H1 (cell line): Measurements from ENCODE around the gene MYO3A. TPM values are rescaled to one million over a fixed set of nuclear protein-coding genes. Genes with fewer than 3 reads are reported as not detected.

Experiments used
- CTCF ChIA-PET: fragments of 300-600 bp; sonication (Branson Sonifier 250); formaldehyde crosslinking; loops from one replicate; lab custom pipeline; 2021; ENCODE audit not compliant: partially characterized antibody; lab: Charles Lee
- POLR2A ChIA-PET: fragments of 300-600 bp; sonication (Branson Sonifier 250); formaldehyde crosslinking; loops from one replicate; lab custom pipeline; 2021; ENCODE audit warnings: inconsistent platforms; ENCODE audit not compliant: partially characterized antibody; lab: Charles Lee
- DNase-seq, 2 experiments: peaks; one replicate each; pipeline versions ENCODE4 v3.0.0 to v3.0.0-alpha.2; 2010 to 2022; ENCODE audit warnings: low spot score in 2 of 2, low read depth in 1 of 2, mixed read lengths in 1 of 2
- FAIRE-seq: peaks from 2 replicates; lab custom pipeline; 2011; peaks lifted over from hg19 to GRCh38; lab: Jason Lieb, UNC
- H2AFZ ChIP-seq: 2 replicates; pipeline ENCODE4 v1.8.1; 2012; ENCODE audit warnings: low read length, inconsistent platforms
- H2AK5ac ChIP-seq: 2 replicates; pipeline ENCODE4 v1.6.1; 2013; ENCODE audit warnings: low read depth, low read length
- H2BK120ac ChIP-seq: replicated peaks from 2 replicates; pipeline ENCODE3; 2013; ENCODE audit warnings: low read depth, low read length, inconsistent platforms
- H2BK12ac ChIP-seq: 2 replicates; pipeline ENCODE4 v1.6.1; 2013; ENCODE audit warnings: low read depth, low read length
- H2BK15ac ChIP-seq: 2 replicates; pipeline ENCODE4 v1.6.1; 2013; ENCODE audit warnings: low read length
- H2BK20ac ChIP-seq: 2 replicates; pipeline ENCODE4 v1.6.1; 2013; ENCODE audit warnings: low read length
- H2BK5ac ChIP-seq: 2 replicates; pipeline ENCODE4 v1.6.1; 2013; ENCODE audit warnings: low read depth, low read length
- H3K14ac ChIP-seq: 2 replicates; pipeline ENCODE4 v1.6.1; 2013; ENCODE audit warnings: inconsistent platforms; ENCODE audit not compliant: insufficient read length
- H3K18ac ChIP-seq: 2 replicates; pipeline ENCODE4 v1.6.1; 2013; ENCODE audit warnings: low read length; ENCODE audit errors: extremely low read depth
- H3K23ac ChIP-seq: 2 replicates; pipeline ENCODE4 v1.6.1; 2013; ENCODE audit warnings: inconsistent platforms; ENCODE audit not compliant: insufficient read length
- H3K23me2 ChIP-seq: 2 replicates; pipeline ENCODE4 v1.6.1; 2013; ENCODE audit warnings: low read depth, low read length
- H3K27ac ChIP-seq: 2 replicates; pipeline ENCODE4 v1.6.1; 2011; ENCODE audit warnings: low read depth, low read length, inconsistent platforms
- H3K27me3 ChIP-seq, 4 experiments: replicated peaks in 1 of 4; 1 replicate in 1 of 4; 2 replicates in 3 of 4; pipeline versions ENCODE4 v1.6.1 to v1.8.1; 2011 to 2013; ENCODE audit warnings: low read length in 3 of 4, mild to moderate bottlenecking in 3 of 4, inconsistent platforms in 2 of 4, mixed read lengths in 2 of 4, moderate library complexity in 1 of 4; ENCODE audit not compliant: control insufficient read depth in 3 of 4, insufficient read depth in 3 of 4; ENCODE audit errors: extremely low read depth in 1 of 4
- H3K36me3 ChIP-seq, 4 experiments: 2 replicates each; pipeline versions ENCODE4 v1.6.1 to v1.8.1; 2011 to 2013; ENCODE audit warnings: mild to moderate bottlenecking in 4 of 4, low read length in 3 of 4, moderate library complexity in 2 of 4, control low read depth in 1 of 4, inconsistent platforms in 1 of 4; ENCODE audit not compliant: insufficient read depth in 4 of 4, control insufficient read depth in 2 of 4
- H3K4ac ChIP-seq: replicated peaks from 2 replicates; pipeline ENCODE3; 2013; ENCODE audit warnings: low read length, low read depth, mixed read lengths, inconsistent platforms; ENCODE audit not compliant: insufficient read length
- H3K4me1 ChIP-seq, 4 experiments: replicated peaks in 1 of 4; 1 replicate in 1 of 4; 2 replicates in 3 of 4; pipeline versions ENCODE4 v1.6.1 to v1.8.1; 2011 to 2013; ENCODE audit warnings: low read length in 3 of 4, inconsistent platforms in 2 of 4, mixed read lengths in 1 of 4; ENCODE audit not compliant: insufficient read depth in 4 of 4, control insufficient read depth in 3 of 4
- H3K4me2 ChIP-seq, 2 experiments: 2 replicates each; pipeline versions ENCODE4 v1.6.1 to v1.8.1; 2011 to 2013; ENCODE audit warnings: low read depth in 2 of 2, low read length in 2 of 2, control low read depth in 1 of 2, inconsistent platforms in 1 of 2, mild to moderate bottlenecking in 1 of 2; ENCODE audit not compliant: insufficient read depth in 1 of 2
- H3K4me3 ChIP-seq, 4 experiments: fragments of 200-600, 300-600 bp in 1 of 4; sonication (generic), shearing (Covaris generic), sonication (Bioruptor Twin) in 1 of 4; 2 replicates each; pipeline versions ENCODE4 v1.5.1 to v1.8.1; 2011 to 2016; ENCODE audit warnings: low read length in 4 of 4, low read depth in 3 of 4, control low read depth in 2 of 4, inconsistent platforms in 2 of 4, mild to moderate bottlenecking in 2 of 4, mixed read lengths in 1 of 4, moderate library complexity in 1 of 4; ENCODE audit not compliant: insufficient read depth in 2 of 4; ENCODE audit errors: extremely low read depth in 1 of 4
- H3K56ac ChIP-seq: replicated peaks from 2 replicates; pipeline ENCODE3; 2013; ENCODE audit warnings: low read depth, mild to moderate bottlenecking, mixed read lengths, low read length, inconsistent platforms; ENCODE audit not compliant: insufficient read length
- H3K79me1 ChIP-seq: 2 replicates; pipeline ENCODE4 v1.6.1; 2013; ENCODE audit warnings: low read depth, low read length, control low read depth
- H3K79me2 ChIP-seq, 2 experiments: 2 replicates each; pipeline versions ENCODE4 v1.6.1 to v1.8.1; 2012 to 2013; ENCODE audit warnings: low read length in 2 of 2, mild to moderate bottlenecking in 2 of 2, inconsistent platforms in 1 of 2; ENCODE audit not compliant: insufficient read depth in 2 of 2, control insufficient read depth in 1 of 2
- H3K9ac ChIP-seq, 4 experiments: replicated peaks in 1 of 4; 1 replicate in 1 of 4; 2 replicates in 3 of 4; pipeline versions ENCODE4 v1.6.1 to v1.8.1; 2011 to 2013; ENCODE audit warnings: low read depth in 3 of 4, low read length in 3 of 4, control low read depth in 2 of 4, mild to moderate bottlenecking in 2 of 4, moderate library complexity in 2 of 4, inconsistent platforms in 1 of 4; ENCODE audit errors: extremely low read depth in 1 of 4
- H3K9me3 ChIP-seq, 2 experiments: 2 replicates each; pipeline versions ENCODE4 v1.6.1 to v1.8.1; 2012 to 2013; ENCODE audit warnings: mild to moderate bottlenecking in 2 of 2, moderate library complexity in 2 of 2, control low read depth in 1 of 2, inconsistent platforms in 1 of 2, low read depth in 1 of 2, low read length in 1 of 2, mixed read lengths in 1 of 2; ENCODE audit not compliant: insufficient read depth in 2 of 2
- H4K20me1 ChIP-seq, 2 experiments: replicated peaks in 1 of 2; 2 replicates each; pipeline versions ENCODE3 to v1.8.1; 2011 to 2013; ENCODE audit warnings: inconsistent platforms in 2 of 2, low read length in 2 of 2, mild to moderate bottlenecking in 1 of 2; ENCODE audit not compliant: insufficient read depth in 2 of 2, control insufficient read depth in 1 of 2
- H4K5ac ChIP-seq: 2 replicates; pipeline ENCODE4 v1.6.1; 2013; ENCODE audit warnings: low read length, low read depth, mixed read lengths, inconsistent platforms; ENCODE audit not compliant: insufficient read length
- H4K8ac ChIP-seq: 2 replicates; pipeline ENCODE4 v1.8.0; 2013; ENCODE audit warnings: mild to moderate bottlenecking, moderate library complexity, low read length, inconsistent platforms; ENCODE audit not compliant: insufficient read depth; ENCODE audit errors: extremely low read depth
- H4K91ac ChIP-seq: replicated peaks from 2 replicates; pipeline ENCODE3; 2013; ENCODE audit warnings: low read length, mixed read lengths, inconsistent platforms; ENCODE audit not compliant: insufficient read length
- CHD1 ChIP-seq: IDR thresholded peaks from 2 replicates; pipeline ENCODE4 v1.6.1; 2012; ENCODE audit warnings: low read depth, low read length, improper control_type of control experiment
- GABPA ChIP-seq: IDR thresholded peaks from 2 replicates; pipeline ENCODE4 v1.6.1; 2011; ENCODE audit warnings: mild to moderate bottlenecking, low read length, moderate library complexity, borderline replicate concordance; ENCODE audit not compliant: insufficient read depth
- RNF2 ChIP-seq: fragments of 200-900, 300-1000 bp; sonication (generic); IDR thresholded peaks from 2 replicates; pipeline ENCODE4 v1.7.1; 2016; ENCODE audit warnings: borderline replicate concordance, low read depth, mild to moderate bottlenecking, antibody characterized with exemption, low read length; ENCODE audit not compliant: poor library complexity, severe bottlenecking; ENCODE audit errors: missing control alignments
- SP1 ChIP-seq: IDR thresholded peaks from 2 replicates; pipeline ENCODE4 v1.6.1; 2011; ENCODE audit warnings: low read depth, low read length
- SP2 ChIP-seq: IDR thresholded peaks from 2 replicates; pipeline ENCODE4 v1.6.1; 2012; ENCODE audit warnings: mild to moderate bottlenecking, low read length, inconsistent platforms
- WGBS, 2 experiments: shearing (Covaris generic) in 1 of 2; methylation state at CpG; one replicate each; pipeline versions ENCODE4 v1.1.6 to v1.1.7; 2013 to 2015; ENCODE audit warnings: low lambda C conversion rate in 2 of 2, mixed read lengths in 2 of 2, inconsistent platforms in 1 of 2, low coverage in 1 of 2, missing lambda C conversion rate in 1 of 2; ENCODE audit not compliant: insufficient replicate concordance in 2 of 2, insufficient coverage in 1 of 2, insufficient read length in 1 of 2; ENCODE audit errors: extremely low coverage in 1 of 2, missing lambda C conversion rate in 1 of 2; 5-methylcytosine and 5-hydroxymethylcytosine counted together
- polyA plus RNA-seq, 7 experiments: library from polyadenylated mRNA; depleted of rRNA in 3 of 7; stranded (reverse) in 5 of 7; unstranded in 2 of 7; fragments of >200 nt in 5 of 7; fragments of 200-250 nt in 2 of 7; gene quantifications; 1 replicate in 5 of 7; 2 replicates in 1 of 7; 4 replicates in 1 of 7; pipeline versions ENCODE4 v1.2.1 to v1.2.3, GENCODE V29; 2011 to 2013; ENCODE audit warnings: missing spikeins in 2 of 7, mixed read lengths in 2 of 7
- total RNA-seq: library from RNA; stranded (reverse); fragmentation: NEBNext Ultra II Directional; extraction: Animal tissue kit (Norgen Biotek cat#: 25700); gene quantifications from 2 replicates; pipeline ENCODE4 v1.2.1, GENCODE V29; 2021

The MYO3A gene
- total and polyA plus RNA-seq, 2 of the 8 experiments (the other 6 are each of a cell fraction or from before 2014, with no cell fraction given) = 3.9 to 5.3 TPM

- no peaks in the 10 kb centered on the region for H3K23me2 ChIP-seq
- DNase-seq = no peak
- POLR2A ChIA-PET = no interaction called here
- H2AK5ac ChIP-seq = no peak overlapping the region
- no peak overlapping the region for H3K27ac ChIP-seq
- no peak overlapping the region for H2BK15ac ChIP-seq
- H3K18ac ChIP-seq = no peak overlapping the region
- no peak overlapping the region for H2BK120ac ChIP-seq
- H3K4me1 ChIP-seq = no peaks in the 10 kb centered on the region
- no peak overlapping the region for H4K91ac ChIP-seq
- H3K4me2 ChIP-seq = no peak overlapping the region
- no peaks in the 10 kb centered on the region for H3K36me3 ChIP-seq
- H3K79me2 ChIP-seq = no peaks in the 10 kb centered on the region
- no peak overlapping the region for H3K4ac ChIP-seq
- WGBS, 2 experiments = 87% methylated on average over 3 of the region's 3 CpGs; no CpG with 5 or more reads in 1 of the 2 experiments
- no peak overlapping the region for H3K23ac ChIP-seq
- no peak overlapping the region for H3K56ac ChIP-seq
- no peaks in the 10 kb centered on the region for H4K20me1 ChIP-seq
- no peak overlapping the region for H4K8ac ChIP-seq
- H3K9ac ChIP-seq = no peak overlapping the region
- H4K5ac ChIP-seq = no peak overlapping the region
- no peaks in the 10 kb centered on the region for H3K27me3 ChIP-seq
- CTCF ChIA-PET = no interaction called here
- no peak overlapping the region for H2AFZ ChIP-seq
- no peak overlapping the region for H2BK12ac ChIP-seq
- no peak overlapping the region for H3K14ac ChIP-seq
- no peak for FAIRE-seq
- no peak overlapping the region for H2BK5ac ChIP-seq
- no peaks in the 10 kb centered on the region for H3K79me1 ChIP-seq
- no peak overlapping the region for H3K4me3 ChIP-seq
- no peak overlapping the region for H2BK20ac ChIP-seq
- H3K9me3 ChIP-seq = peaks cover 0 to 4% of the 10 kb centered on the region in 2 experiments; a peak in 1 of 4 replicates
- TF ChIP-seq SP2 (no peak), SP1 (no peak), GABPA (no peak), CHD1 (no peak), RNF2 (no peak)
Measured at GRCh38 chr10:26138613-26139012, 204.6 kb downstream of the MYO3A start.
